Effector memory CD4-positive, alpha-beta T cell (primary cell): ENCODE measurements around the gene TTN.

ENCODE experiments used
- DNase-seq, 3 donors: peaks; one replicate each; pipeline ENCODE4 v3.0.0-alpha.2; 2020
- H3K27ac ChIP-seq: 2 replicates; pipeline ENCODE4 v1.7.0; 2013; ENCODE audit warnings: mild to moderate bottlenecking, low read length, moderate library complexity; ENCODE audit not compliant: insufficient read depth, poor library complexity, severe bottlenecking
- H3K27me3 ChIP-seq: replicated peaks from 2 replicates; pipeline ENCODE4 v1.7.0; 2013; ENCODE audit warnings: mild to moderate bottlenecking, low read length; ENCODE audit not compliant: insufficient read depth, control insufficient read depth, poor library complexity, severe bottlenecking
- H3K36me3 ChIP-seq: 2 replicates; pipeline ENCODE4 v1.7.0; 2013; ENCODE audit warnings: mild to moderate bottlenecking, low read length, moderate library complexity; ENCODE audit not compliant: control insufficient read depth, insufficient read depth
- H3K4me1 ChIP-seq: 2 replicates; pipeline ENCODE4 v1.7.0; 2013; ENCODE audit warnings: low read length, mild to moderate bottlenecking; ENCODE audit not compliant: control insufficient read depth, insufficient read depth, poor library complexity, severe bottlenecking
- H3K4me3 ChIP-seq: 2 replicates; pipeline ENCODE4 v1.7.0; 2013; ENCODE audit warnings: low read length, low read depth, mild to moderate bottlenecking; ENCODE audit not compliant: insufficient read depth, poor library complexity, severe bottlenecking
- H3K9me3 ChIP-seq: 2 replicates; pipeline ENCODE4 v1.7.0; 2013; ENCODE audit warnings: mild to moderate bottlenecking, low read length, moderate library complexity; ENCODE audit not compliant: control insufficient read depth

The TTN gene

DNA sequence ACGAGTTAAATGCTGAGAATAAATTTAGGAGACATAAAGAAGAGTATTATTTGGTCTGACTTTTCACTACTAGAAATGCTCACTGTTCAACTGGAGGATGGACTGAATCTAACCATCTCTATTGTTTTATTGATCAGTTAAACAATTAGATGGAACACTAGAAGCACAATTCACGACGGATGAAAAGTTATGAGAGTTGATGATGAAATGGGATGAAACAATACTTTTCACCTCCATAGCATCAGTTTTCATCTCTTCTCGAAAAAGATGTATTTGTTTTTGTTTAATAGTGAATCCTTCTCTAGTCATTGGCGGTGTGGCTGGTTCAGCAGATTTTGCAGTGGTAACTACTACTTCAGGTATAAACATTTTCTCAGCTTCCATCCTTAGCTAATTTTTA is 19.3 kb downstream of the TTN start:
- Histone ChIP-seq H3K4me3 (no peak overlapping the region), H3K27me3 (no peaks in the 10 kb centered on the region), H3K36me3 (no peaks in the 10 kb centered on the region), H3K9me3 (no peaks in the 10 kb centered on the region), H3K27ac (no peak overlapping the region), H3K4me1 (no peaks in the 10 kb centered on the region)
- DNase-seq, result no peak

DNA sequence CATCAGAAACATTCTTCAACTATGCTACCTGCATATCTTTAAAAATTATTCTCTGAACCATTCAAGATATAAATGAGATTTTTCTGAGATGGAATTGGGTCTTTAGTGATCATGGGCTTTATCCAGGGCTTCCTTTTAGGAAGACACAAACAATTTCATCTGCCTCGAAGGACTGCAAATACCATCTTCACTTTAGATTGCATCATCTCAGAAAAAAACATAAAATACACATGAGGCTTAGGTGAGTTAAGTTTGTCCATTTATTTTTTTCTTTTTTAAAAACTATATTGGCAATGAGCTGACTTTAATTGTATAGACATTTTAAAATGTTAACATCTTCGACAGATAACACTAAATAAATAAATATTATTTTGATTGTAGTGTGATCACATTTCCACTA is 20.1 kb downstream of the TTN start:
- Histone ChIP-seq H3K27ac (no peak overlapping the region), H3K4me1 (no peaks in the 10 kb centered on the region), H3K27me3 (no peaks in the 10 kb centered on the region), H3K9me3 (no peaks in the 10 kb centered on the region), H3K36me3 (no peaks in the 10 kb centered on the region), H3K4me3 (no peak overlapping the region)
- DNase-seq, result no peak

DNA sequence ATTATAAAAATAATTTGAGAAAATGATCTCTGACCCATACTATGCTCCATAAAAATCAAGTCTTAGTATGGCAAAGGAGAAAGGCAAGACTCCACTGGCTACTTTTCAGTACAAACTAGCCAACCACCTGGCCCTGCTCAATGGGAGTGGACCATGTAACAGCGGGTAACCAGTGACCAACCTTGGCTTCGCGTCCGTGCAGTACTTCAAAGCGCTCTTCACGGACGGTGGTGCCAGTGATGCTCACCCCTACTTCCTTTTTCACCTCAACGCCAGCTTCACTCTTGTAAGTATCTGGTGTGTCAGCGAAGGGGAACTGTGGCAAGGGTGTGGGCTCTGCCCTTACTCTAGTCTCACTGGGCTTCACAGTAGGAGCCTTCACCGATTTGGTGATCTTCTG is 23.3 kb downstream of the TTN start:
- Histone ChIP-seq H3K4me3 (no peak overlapping the region), H3K36me3 (no peaks in the 10 kb centered on the region), H3K27ac (no peak overlapping the region), H3K9me3 (no peaks in the 10 kb centered on the region), H3K4me1 (no peaks in the 10 kb centered on the region), H3K27me3 (no peaks in the 10 kb centered on the region)
- no peak for DNase-seq

DNA sequence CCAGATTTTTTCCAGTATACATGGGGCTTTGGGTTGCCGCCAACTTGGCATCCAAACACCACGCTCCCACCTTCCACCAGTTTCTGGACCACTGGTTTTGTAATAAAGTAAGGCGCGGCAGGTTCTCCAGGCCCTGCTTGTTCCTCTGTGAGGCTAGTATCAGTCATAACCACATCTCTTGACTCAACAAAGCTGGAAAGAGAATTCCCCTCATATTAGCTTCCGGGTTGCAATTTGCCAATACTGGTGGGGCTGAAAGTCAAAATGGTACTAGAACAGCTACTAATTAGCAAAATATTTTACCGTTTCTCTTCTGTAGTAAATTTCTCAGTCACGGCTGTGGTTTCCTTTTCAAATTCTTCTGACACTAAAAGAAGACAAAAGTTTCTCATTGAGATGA is 25.0 kb downstream of the TTN start:
- Histone ChIP-seq H3K4me1 (no peaks in the 10 kb centered on the region), H3K36me3 (no peaks in the 10 kb centered on the region), H3K27ac (no peak overlapping the region), H3K4me3 (no peak overlapping the region), H3K9me3 (no peaks in the 10 kb centered on the region), H3K27me3 (no peaks in the 10 kb centered on the region)
- no peak for DNase-seq

DNA sequence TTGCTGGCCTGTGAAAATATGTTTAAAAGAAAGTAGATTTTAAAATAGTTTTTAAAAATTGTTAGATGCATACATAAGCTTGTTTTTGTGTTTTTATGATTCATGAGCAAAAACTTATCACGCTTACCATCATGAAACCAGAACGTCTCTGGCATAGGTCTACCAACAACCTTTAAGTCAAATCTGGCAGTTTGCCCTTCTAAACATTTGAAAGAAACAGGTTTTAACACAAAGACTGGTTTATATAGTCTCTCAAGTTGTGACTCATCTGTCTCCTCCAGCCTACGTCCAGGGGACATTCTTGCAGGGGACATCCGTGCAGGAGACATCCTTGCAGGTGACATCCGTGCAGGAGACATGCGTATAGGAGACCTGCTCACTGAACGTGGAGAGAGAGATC is 29.6 kb downstream of the TTN start:
- DNase-seq, result no peak
- no peaks in the 10 kb centered on the region for H3K27me3 ChIP-seq
- H3K27ac ChIP-seq, result no peak overlapping the region
- no peaks in the 10 kb centered on the region for H3K4me1 ChIP-seq
- no peak overlapping the region for H3K4me3 ChIP-seq
- no peaks in the 10 kb centered on the region for H3K9me3 ChIP-seq
- H3K36me3 ChIP-seq, result no peaks in the 10 kb centered on the region

DNA sequence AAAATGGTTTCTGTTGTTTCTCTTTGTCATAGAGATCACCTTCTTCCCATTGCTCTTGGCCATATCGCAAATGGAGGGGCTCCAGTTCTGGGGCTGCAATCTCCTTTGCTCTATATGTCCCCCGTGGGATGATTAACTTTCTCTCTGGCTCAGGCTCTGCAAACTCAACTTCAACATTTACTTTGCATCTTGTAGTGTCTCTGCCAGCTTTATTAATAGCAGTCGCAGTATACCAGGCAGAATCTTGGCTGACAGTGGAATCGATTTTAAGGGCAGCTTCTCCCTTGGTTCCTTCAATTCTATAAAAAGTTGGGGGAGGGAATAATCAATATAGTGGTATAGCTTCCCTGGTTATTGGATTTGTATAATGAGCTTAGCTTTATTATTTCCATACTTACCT is 30.5 kb downstream of the TTN start:
- Histone ChIP-seq H3K4me1 (no peaks in the 10 kb centered on the region), H3K9me3 (no peaks in the 10 kb centered on the region), H3K36me3 (no peaks in the 10 kb centered on the region), H3K27ac (no peak overlapping the region), H3K4me3 (no peak overlapping the region), H3K27me3 (no peaks in the 10 kb centered on the region)
- DNase-seq, result no peak

DNA sequence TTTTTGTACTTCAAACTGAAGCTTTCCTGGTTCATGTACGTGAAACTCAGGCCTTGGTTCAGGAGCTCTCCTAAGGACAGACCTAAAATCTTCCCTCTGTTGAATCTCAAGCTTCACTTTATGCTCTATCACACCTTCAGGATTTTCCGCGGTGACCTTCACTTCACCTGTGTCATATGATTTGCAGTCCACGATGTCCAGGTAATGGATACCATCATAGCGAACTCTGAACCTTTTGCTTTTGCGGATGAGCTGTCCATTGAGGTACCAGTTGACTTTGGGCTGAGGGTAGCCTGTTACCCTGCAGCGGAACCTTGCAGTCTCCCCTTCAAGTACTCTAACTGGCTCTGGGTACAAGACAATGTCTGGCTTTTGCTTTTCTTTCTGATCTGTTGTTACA is 31.2 kb downstream of the TTN start:
- Histone ChIP-seq H3K4me1 (no peaks in the 10 kb centered on the region), H3K4me3 (no peak overlapping the region), H3K27ac (no peak overlapping the region), H3K36me3 (no peaks in the 10 kb centered on the region), H3K27me3 (no peaks in the 10 kb centered on the region), H3K9me3 (no peaks in the 10 kb centered on the region)
- no peak for DNase-seq

DNA sequence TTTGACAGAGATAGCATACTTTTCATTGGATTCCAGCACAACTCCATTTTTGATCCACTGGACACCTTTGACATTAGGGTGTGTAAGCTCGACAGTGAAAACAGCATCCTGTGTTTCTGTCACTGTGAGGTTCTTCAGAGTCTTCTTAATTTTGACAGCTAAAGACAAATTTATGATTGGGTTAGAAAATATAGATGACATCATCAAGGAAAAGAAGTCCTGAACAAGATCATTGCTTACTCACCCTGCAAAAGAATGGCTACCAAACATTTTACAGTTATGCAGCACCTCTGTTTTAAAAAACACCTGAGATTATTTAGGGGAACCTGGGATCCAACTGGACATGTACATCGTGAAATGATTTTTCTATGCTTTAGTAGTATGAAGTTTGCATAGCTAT is 36.7 kb downstream of the TTN start:
- no peaks in the 10 kb centered on the region for H3K4me1 ChIP-seq
- H3K9me3 ChIP-seq, result no peaks in the 10 kb centered on the region
- H3K4me3 ChIP-seq, result no peak overlapping the region
- no peaks in the 10 kb centered on the region for H3K36me3 ChIP-seq
- no peak for DNase-seq
- no peaks in the 10 kb centered on the region for H3K27me3 ChIP-seq
- no peak overlapping the region for H3K27ac ChIP-seq

DNA sequence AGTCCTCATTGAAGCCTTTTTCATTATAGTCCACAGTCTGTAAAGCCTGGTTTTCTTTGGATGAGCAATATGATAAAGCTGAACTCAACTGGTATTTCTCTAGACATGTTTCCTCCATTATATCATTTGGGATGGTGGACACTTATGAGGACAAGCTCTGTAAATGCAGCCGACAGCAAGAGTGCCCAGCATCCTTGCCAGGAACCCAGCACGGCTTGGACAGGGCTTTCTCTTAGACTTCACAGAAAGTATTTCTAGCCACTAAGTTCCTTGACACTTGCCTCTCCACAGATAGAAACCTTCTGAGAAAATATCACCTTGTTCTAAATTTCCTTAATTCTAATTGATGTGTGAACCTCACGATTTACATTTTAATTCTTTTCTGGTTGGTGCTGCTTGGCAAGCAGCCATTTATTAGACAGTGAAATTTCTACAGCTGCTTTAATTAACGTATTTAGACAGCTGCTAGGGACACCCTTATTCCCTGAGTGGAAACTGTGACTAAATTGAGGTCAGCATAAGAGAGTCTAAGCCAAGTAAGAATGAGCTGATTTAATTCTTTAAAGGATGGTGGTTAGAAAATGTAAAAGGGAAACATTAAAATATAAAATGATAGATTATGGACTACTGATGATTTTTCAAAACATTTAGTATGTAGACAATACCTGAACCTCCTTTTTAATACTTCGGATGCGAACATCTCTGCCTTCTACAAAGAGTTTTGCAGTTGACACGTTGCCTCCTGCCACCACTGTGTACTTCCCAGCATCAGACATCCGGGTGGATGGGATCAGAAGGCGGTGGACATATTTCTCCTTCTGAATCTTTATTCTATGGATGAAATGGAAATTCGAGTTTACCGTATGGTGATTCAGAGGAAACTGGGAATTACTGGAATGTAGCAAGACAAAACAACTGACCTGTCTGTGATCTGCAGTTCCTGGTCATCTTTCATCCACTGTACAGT is 39.8 kb downstream of the TTN start:
- H3K9me3 ChIP-seq, result no peaks in the 10 kb centered on the region
- no peak for DNase-seq
- H3K27me3 ChIP-seq, result no peaks in the 10 kb centered on the region
- no peak overlapping the region for H3K4me3 ChIP-seq
- H3K4me1 ChIP-seq, result no peaks in the 10 kb centered on the region
- no peak overlapping the region for H3K27ac ChIP-seq
- no peaks in the 10 kb centered on the region for H3K36me3 ChIP-seq

DNA sequence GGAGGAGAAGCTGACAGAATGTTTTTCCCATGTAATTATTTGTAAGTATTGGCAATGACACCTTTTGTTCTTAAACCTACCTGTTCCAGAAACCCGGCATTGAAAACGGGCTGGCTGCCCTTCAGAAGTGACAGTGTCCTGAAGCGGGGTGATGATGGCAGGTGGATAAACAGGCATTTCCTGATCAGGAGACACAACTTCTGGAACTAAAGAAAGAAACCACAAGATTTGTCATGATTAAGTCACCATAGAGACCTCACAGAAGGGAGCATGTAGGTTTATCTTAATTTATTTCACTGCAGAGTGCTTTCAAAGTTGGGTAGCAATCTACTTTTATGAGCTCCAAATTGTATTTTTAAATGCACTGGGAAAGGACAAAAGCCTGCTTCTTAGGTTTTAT is 43.1 kb downstream of the TTN start:
- DNase-seq, result no peak
- Histone ChIP-seq H3K36me3 (no peaks in the 10 kb centered on the region), H3K27me3 (no peaks in the 10 kb centered on the region), H3K4me3 (no peak overlapping the region), H3K4me1 (no peaks in the 10 kb centered on the region), H3K27ac (no peak overlapping the region), H3K9me3 (no peaks in the 10 kb centered on the region)
